HPDE6-E6E7 (cell line): Measurements from ENCODE around the gene GP1BB.
"Not testable (repeated sequence)": the region's sequence is repeated elsewhere in the genome, so short reads cannot be mapped to it uniquely, and the experiment has no call there.

Experiments
- DNase-seq: peaks from one replicate; pipeline ENCODE4 v3.0.0; 2011; ENCODE audit warnings: missing footprints; ENCODE audit errors: extremely low spot score

Gene GP1BB

DNA sequence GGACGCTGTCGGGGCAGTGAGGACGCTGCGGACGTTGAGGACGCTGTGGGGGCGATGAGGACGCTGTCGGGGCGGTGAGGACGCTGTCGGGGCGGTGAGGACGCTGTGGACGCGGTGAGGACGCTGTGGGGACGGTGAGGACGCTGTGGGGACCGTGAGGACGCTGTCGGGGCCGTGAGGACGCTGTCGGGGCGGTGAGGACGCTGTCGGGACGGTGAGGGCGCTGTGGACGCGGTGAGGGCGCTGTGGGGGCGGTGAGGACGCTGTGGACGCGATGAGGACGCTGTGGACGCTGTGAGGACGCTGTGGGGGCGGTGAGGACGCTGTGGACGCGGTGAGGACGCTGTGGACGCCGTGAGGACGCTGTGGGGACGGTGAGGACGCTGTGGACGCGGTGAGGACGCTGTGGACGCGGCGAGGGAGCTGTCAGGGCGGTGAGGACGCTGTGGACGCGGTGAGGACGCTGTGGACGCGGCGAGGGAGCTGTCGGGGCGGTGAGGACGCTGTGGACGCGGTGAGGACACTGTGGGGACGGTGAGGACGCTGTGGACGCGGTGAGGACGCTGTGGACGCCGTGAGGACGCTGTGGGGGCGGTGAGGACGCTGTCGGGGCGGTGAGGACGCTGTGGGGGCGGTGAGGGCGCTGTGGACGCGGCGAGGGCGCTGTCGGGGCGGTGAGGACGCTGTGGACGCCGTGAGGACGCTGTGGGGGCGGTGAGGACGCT, 2.9 kb downstream of the GP1BB start:
- not testable (repeated sequence) for DNase-seq

GRCh38 chr22:19727310-19728150, 4.2 kb downstream of the GP1BB start:
- DNase-seq: no peak

- DNase-seq: no peak
Measured at GRCh38 chr22:19728271-19728670, 4.9 kb downstream of the GP1BB start.

DNA sequence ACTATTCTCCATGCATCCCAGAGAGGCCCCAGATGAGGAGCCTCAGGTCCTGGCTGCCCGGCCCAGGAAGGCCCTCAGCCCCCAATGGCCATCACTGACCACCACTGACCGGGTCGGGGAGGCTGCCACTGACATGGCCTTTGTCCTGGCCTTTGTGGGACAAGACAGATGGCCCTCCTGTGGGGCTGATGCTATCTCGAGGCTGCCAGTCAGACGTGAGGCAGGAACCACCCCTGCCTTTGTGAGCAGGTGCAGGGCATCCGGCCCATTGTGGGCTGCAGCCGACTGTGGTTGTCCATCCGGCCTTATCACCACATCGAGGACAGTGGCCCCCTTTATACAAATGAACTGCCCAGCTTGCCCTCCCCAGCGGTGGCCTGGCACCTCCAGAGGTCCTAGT, 5.5 kb downstream of the GP1BB start:
- no peak for DNase-seq

DNA sequence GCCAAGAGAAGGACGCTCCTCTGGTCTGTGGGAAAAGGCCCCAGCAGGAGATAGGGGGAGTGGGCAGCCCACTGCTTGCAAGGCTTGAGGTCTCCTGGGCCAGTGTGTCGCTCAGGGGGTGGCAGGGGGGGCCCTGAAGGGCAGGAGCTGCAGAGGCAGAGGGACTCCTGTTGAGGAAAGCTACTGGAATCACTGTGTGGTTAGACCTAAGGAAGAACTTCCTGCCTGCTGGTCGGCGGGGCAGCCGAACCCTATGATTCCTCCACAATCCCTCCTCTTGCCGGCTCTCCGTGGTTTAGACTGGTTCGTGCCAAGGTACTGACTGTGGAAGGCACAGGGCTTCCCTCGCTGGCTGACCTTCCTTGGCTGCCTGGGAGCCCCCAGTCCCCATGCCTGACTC, 6.2 kb downstream of the GP1BB start:
- no peak for DNase-seq

DNA sequence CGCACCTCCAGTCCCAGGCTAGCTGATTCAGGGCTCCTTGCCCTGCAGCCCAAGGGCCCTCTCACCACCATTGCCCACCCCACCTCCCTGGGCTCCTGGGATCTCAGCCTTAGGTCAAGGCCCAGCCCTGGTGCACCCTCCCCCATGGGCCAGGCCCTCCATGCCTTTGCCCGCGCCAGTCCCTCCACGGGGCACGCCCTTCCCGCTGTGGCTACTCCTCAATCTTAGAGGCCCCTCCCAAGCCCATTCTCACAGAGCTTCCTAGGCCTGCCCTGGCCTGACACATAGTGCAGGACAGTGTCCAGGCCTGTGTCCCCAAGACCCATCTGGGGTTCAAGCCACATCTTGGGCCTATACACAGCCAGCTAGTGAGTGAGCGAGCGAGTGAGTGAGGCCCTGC, 6.9 kb downstream of the GP1BB start:
- no peak for DNase-seq

GRCh38 chr22:19730655-19731360, 7.5 kb downstream of the GP1BB start:
- DNase-seq: peak; percentile 62

DNA sequence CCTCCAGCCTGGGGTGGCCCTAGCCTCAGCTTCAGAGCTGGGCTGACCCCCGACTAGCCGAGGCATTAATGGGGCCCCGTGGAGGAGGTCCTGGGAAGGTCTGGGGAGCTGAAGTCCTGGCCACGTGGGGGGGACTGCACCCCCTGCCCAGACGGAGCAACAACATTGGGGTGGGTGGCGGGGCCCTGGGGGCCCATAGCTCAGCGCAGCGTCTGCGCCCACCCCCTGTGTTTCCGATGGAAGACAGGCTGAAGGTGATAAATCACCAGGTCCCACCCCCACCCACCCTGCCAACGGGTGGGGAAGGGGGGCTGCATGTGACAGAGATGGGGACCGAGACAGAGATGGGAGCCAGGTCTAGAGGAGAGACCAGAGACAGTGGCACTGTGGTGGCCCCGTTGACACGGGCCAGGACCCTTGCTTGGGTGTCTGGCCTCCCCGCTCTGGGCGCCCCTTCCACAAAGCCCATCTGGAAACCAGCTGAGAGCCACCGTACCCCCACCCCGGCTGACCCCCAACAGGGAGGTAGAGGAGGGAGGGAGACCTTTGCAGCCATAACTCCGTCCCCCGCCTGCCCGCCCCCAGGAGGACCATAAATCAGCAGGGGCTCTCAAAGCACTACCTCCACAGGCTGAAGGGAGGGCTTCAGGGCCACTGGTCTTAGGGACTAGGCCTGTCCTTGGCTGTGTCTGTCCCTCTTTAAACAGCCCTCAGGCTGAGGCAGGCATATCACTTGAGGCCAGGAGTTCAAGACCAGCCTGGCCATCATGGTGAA, 8.2 kb downstream of the GP1BB start:
- DNase-seq: no peak

- no peak for DNase-seq
Measured at GRCh38 chr22:19732403-19733113, 9.2 kb downstream of the GP1BB start.

DNA sequence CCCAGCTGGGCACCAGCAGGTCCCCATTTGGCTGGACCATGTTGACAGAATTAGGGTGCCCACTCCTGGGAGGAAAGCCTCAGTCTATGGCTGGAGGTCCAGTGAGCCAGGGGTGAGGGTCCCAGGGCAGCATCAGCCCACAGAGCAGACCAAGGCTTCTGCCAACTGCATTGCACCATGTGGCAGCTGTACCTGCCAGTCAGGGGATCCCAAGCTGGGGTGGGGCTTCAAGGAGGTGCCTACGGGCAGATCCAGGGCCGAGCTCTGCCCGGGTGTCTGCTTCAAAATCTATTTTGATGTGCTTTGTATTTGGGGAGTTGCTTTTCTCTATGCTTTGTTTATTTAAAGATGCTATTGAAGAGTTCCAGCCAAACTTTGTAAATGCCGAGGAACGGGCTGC, 10.4 kb downstream of the GP1BB start:
- DNase-seq: no peak

DNA sequence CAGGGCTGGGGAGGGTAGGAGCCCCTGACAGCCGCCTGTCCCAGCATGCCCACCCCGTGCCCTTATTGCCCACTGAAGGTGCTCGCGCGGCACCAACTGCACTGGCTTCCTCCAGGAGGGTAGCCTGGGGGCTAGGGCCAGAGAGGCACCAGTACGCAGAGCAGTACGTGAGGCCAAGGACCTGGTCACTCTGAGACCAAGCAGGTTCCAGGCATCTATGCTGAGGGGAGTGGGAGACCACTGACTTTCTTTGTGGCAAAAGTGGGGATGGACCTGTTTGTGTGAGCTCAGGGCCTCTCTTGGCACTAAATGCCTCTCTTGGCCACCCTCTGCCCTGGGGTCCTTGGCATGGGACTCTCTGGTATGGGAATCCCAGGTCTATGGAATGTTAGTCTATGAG, 10.8 kb downstream of the GP1BB start:
- DNase-seq: no peak

DNA sequence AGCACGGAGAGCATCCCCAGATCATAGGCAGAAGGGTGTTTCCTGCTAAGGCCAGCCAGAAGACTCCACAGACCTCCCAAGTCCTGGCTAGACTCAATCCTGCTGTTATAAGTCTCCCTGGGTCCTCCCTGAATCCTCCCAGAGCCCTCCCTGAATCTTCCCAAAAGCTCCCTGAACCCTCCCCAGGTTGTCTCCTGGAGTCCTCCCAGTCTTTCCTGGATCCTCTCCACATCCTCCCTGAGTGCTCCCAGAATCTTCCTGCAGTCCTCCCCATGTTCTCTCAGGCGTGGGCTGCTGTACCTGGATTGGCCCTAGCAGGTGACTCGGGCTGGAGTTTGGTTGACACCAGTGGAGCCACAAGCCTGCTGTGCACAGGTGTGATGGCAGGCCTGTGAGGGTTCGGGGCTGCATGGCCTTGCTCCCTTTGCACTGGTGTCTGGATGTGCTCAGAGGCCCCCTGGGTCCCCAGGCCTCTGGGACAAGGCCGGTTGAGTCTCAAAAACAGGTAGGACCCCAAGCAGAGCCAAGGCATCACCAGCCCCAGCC, 11.6 kb downstream of the GP1BB start:
- DNase-seq: no peak

GRCh38 chr22:19735665-19736510, 12.5 kb downstream of the GP1BB start:
- no peak for DNase-seq

- DNase-seq: no peak
Measured at GRCh38 chr22:19737846-19738663, 14.7 kb downstream of the GP1BB start.

- no peak for DNase-seq
Measured at GRCh38 chr22:19738664-19739447, 15.5 kb downstream of the GP1BB start.

DNA sequence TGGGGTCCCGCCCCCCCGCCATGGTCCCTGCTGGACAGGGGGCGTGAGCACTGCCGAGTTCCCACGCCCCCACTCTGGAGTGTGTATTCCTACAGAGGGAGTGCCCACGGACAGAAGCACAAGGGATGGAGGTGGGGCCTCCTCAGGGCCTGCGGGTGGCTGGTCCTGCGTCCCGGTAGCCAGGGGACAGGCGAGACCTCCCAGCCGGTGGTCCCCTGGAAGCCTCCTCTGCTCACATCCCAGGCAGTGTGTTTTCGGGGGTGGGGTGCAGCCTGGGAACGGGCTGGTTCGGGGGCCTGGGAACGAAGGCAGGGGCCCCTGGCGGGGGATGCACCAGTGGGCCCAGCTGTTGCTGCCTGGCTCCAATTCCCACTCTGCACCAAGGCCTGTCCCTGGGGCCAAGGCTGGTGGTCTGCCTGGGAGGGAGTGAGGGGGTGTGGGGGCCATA, 16.1 kb downstream of the GP1BB start:
- DNase-seq: no peak

GRCh38 chr22:19739911-19740449, 16.6 kb downstream of the GP1BB start:
- DNase-seq: no peak

- no peak for DNase-seq
Measured at GRCh38 chr22:19740586-19740985, 17.2 kb downstream of the GP1BB start.
